ENCODE data around the gene HOXC11. TPM values are rescaled to one million over a fixed set of nuclear protein-coding genes. Genes with fewer than 3 reads are reported as not detected.

Gene HOXC11
- total RNA-seq, 2 donors from 2014 or later = not detected

DNA sequence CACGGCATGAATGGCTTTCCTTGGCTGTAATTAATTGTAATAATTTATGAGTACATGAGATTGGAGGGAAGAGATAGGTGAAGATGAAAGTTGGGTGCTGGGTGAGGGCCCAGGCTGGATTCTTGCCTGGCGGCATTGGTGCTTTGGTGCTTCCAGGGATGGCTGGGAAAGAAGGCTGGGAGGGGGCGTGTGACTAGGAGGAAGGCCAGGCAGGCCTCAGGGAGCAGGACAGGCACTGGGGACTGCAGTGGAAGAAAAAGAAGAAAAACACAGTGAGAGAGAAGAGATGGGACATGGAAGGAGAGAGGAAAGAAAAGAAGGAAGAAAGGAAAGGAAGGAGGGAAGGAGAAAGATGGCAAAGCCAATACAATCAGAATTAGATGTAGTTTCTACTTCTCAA is 30.7 kb downstream of the HOXC11 start:
- Histone ChIP-seq H3K4me1 (replicated peaks) (no peaks in the 10 kb centered on the region), H3K27ac (no peak overlapping the region), H3K9me3 (no peaks in the 10 kb centered on the region), H3K27me3 (replicated peaks; ENCODE audit: insufficient read depth) (peaks cover 84% of the 10 kb centered on the region), H3K36me3 (no peaks in the 10 kb centered on the region), H3K4me3 (no peak overlapping the region)
- DNase-seq (ENCODE audit: low spot score) = no peak
- WGBS = 34% methylated on average over 3 of the region's 3 CpGs
- intact Hi-C loops (cut with DNase I) = no loop called here
- no peak for TF ChIP-seq POLR2A (IDR thresholded peaks at IDR 0.05)

DNA sequence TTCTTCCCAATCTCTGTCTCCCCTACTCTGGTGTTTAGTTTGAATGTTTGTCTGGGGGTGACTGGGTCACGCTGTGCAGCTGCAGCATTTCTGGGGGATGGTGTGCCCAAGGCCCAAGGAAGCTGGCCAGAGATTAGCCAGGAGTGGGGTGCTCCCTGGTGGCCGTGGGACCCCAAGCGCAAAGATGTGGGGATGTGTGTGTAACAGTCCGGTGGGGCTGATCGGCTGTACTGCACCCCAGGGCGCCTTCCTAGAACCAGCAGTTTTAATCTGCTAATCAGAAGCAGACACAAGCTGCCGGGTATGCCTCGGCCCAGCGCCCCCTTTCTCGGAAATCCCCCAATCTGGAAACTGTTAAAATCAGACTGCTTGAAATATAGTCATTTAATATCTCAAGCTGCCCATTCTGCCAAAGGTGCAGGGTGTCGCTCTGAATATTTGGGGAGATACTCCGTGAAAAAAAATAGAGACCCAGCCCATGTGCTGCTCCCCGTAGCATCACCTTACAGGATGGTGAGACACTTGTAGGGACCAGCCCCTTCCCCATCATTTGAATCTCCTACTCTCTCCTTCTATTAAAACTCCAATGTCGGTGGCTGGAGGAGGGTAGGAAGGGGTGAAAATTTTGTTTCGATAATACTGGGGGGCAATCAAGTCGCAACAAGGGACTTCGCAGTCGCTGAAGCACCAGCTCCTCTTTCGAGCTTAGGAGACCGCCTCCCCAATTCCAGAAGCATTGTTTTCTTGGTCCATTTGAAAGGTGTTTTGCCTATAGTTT is 31.3 kb downstream of the HOXC11 start:
- intact Hi-C loops (cut with DNase I) = no loop called here
- Histone ChIP-seq H3K27me3 (replicated peaks; ENCODE audit: insufficient read depth) (peaks cover 83% of the 10 kb centered on the region), H3K4me3 (no peak overlapping the region), H3K4me1 (replicated peaks) (no peaks in the 10 kb centered on the region), H3K9me3 (no peaks in the 10 kb centered on the region), H3K27ac (no peak overlapping the region), H3K36me3 (no peaks in the 10 kb centered on the region)
- WGBS = 39% methylated on average over 20 of the region's 20 CpGs
- no peak for DNase-seq (ENCODE audit: low spot score)
- TF ChIP-seq, protein P1, sequence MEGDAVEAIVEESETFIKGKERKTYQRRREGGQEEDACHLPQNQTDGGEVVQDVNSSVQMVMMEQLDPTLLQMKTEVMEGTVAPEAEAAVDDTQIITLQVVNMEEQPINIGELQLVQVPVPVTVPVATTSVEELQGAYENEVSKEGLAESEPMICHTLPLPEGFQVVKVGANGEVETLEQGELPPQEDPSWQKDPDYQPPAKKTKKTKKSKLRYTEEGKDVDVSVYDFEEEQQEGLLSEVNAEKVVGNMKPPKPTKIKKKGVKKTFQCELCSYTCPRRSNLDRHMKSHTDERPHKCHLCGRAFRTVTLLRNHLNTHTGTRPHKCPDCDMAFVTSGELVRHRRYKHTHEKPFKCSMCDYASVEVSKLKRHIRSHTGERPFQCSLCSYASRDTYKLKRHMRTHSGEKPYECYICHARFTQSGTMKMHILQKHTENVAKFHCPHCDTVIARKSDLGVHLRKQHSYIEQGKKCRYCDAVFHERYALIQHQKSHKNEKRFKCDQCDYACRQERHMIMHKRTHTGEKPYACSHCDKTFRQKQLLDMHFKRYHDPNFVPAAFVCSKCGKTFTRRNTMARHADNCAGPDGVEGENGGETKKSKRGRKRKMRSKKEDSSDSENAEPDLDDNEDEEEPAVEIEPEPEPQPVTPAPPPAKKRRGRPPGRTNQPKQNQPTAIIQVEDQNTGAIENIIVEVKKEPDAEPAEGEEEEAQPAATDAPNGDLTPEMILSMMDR (IDR thresholded peaks at IDR 0.05) = no peak
- TF ChIP-seq POLR2A (IDR thresholded peaks at IDR 0.05) (no peak), POLR2AphosphoS5 (IDR thresholded peaks at IDR 0.05) (no peak)

DNA sequence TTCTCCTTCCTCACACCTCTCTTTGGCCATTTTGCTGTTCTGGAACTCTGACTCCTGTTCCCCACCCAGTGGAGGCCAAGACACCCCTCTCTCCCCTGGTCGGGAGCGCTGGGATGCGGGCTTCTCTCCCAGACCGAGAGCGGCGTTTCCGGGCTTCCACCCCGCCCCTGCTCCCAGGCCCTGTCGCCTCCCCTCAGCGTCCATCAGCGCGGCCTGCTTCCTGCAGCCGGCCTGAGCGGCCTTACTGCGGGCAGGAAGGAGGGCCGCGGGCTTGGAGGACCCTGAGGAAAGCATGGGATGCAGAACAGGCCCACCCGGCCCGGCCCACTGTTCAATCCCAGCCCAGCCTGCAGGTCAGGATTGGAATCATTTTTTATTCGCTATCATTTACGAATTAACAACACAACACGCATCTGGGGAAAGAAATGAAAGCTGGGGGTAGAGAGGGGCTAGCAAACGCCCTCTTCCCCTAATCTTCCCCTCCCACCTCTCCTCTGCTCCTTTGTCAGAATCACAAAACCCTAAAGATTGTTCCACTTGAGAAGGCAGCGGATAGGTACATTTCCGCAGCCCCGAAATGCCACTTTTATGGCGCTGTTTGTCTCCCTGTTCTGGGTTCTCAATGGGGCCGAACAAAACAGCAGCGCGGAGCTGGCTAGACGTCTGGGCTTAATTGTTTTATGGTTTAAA is 32.1 kb downstream of the HOXC11 start:
- intact Hi-C loops (cut with DNase I) = no loop called here
- H3K4me3 ChIP-seq = no peak overlapping the region
- TF ChIP-seq POLR2A (IDR thresholded peaks at IDR 0.05) (no peak), POLR2AphosphoS5 (IDR thresholded peaks at IDR 0.05) (no peak)
- TF ChIP-seq, protein P1 (IDR thresholded peaks at IDR 0.05) = no peak
- no peaks in the 10 kb centered on the region for H3K4me1 ChIP-seq (replicated peaks)
- 24% methylated on average over 29 of the region's 31 CpGs for WGBS
- no peaks in the 10 kb centered on the region for H3K9me3 ChIP-seq
- H3K27me3 ChIP-seq (replicated peaks; ENCODE audit: insufficient read depth) = peaks cover 84% of the 10 kb centered on the region
- H3K27ac ChIP-seq = no peak overlapping the region
- H3K36me3 ChIP-seq = no peaks in the 10 kb centered on the region
- DNase-seq (ENCODE audit: low spot score) = no peak

DNA sequence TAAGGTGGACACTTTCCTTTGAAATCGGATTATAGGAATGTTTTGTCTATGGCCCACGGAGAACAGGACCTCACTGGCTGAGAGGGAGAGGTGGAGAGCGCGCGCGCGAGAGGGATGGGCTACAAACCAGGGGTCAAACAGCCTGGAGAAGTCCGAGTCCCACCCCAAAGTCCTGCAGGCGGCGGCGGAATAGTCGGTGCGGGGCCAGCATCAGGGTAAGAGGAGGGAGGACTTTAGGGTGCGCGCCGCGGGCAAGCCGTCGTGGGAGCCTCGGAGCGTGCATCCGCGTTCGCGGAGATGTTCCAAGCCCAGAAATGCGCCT is 32.6 kb downstream of the HOXC11 start:
- no peak for DNase-seq (ENCODE audit: low spot score)
- no peak overlapping the region for H3K27ac ChIP-seq
- H3K4me3 ChIP-seq = no peak overlapping the region
- WGBS = 4% methylated on average over 26 of the region's 26 CpGs
- intact Hi-C loops (cut with DNase I) = no loop called here
- no peaks in the 10 kb centered on the region for H3K4me1 ChIP-seq (replicated peaks)
- H3K9me3 ChIP-seq = no peaks in the 10 kb centered on the region
- peaks cover 84% of the 10 kb centered on the region for H3K27me3 ChIP-seq (replicated peaks; ENCODE audit: insufficient read depth)
- TF ChIP-seq POLR2A (IDR thresholded peaks at IDR 0.05) (no peak), POLR2AphosphoS5 (IDR thresholded peaks at IDR 0.05) (no peak)
- TF ChIP-seq, protein P1 (IDR thresholded peaks at IDR 0.05) = no peak
- H3K36me3 ChIP-seq = no peaks in the 10 kb centered on the region

DNA sequence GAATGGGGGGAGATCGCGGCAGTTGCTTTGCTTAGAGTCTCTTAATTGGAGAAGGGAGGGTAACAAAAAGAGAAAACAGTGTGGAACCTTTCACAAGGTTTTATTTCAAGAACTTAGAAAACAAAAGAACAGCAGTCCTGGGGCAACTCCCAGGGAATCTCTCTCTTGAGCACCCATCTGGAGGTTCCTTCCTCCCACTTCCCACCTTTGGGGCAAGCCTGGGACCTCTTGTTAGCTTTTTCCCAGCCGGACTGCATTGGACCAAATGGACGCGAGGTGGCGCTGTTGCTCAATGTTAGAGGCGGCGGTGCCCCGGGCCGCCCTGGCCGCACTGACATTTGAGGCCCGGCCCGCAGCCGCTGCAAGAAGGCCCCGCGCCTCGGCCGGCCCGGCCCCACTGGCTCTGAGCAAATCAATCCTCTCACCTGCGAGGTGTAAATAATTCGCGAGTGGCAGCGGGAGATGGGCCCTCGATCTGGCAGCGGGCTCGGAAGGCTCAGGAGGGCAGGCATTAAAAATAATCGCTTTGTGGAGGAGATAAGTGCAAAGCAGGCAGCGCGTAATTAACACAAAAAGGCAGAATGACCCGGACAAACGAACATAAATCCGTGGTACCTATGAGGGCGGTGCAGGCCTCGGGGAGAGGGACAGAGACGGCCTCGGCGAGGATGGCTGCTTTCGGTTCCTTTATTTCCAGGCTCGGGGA is 33.1 kb downstream of the HOXC11 start:
- H3K27ac ChIP-seq = no peak overlapping the region
- peaks cover 84% of the 10 kb centered on the region for H3K27me3 ChIP-seq (replicated peaks; ENCODE audit: insufficient read depth)
- intact Hi-C loops (cut with DNase I) = loop anchor here (2.0 kb wide), 1 partner anchor 187 kb away; no protein-coding TSS in a partner anchor
- peak; percentile 78 for DNase-seq (ENCODE audit: low spot score)
- no peaks in the 10 kb centered on the region for H3K9me3 ChIP-seq
- 9% methylated on average over 38 of the region's 39 CpGs for WGBS
- no peak overlapping the region for H3K4me3 ChIP-seq
- TF ChIP-seq POLR2AphosphoS5 (IDR thresholded peaks at IDR 0.05) = peak; percentile 46
- TF ChIP-seq, protein P1 (IDR thresholded peaks at IDR 0.05) = peak; percentile 89 to 99 (median 94)
- no peak for TF ChIP-seq POLR2A (IDR thresholded peaks at IDR 0.05)
- no peaks in the 10 kb centered on the region for H3K36me3 ChIP-seq
- H3K4me1 ChIP-seq (replicated peaks) = no peaks in the 10 kb centered on the region

All from prostate gland (tissue), 2 donors.